ENCODE measurements around the gene IFT20.
"Not testable (repeated sequence)": the region's sequence is repeated elsewhere in the genome, so short reads cannot be mapped to it uniquely, and the experiment has no call there.

The IFT20 gene

GRCh38 chr17:28292878-28293277 lies 42.4 kb downstream of the IFT20 start:
- H3K36me3 ChIP-seq (ENCODE audit: control insufficient read depth, insufficient read depth, low read length, severe bottlenecking); H3K4me1 ChIP-seq (ENCODE audit: control insufficient read depth, insufficient read depth, low read length); H3K27me3 ChIP-seq (replicated peaks; ENCODE audit: control insufficient read depth, insufficient read depth, low read length); DNase-seq (ENCODE audit: low read depth); H3K4me3 ChIP-seq (ENCODE audit: low read length); H3K9ac ChIP-seq (ENCODE audit: low read length); H3K9me3 ChIP-seq (ENCODE audit: control insufficient read depth, low read length): not testable (repeated sequence)

GRCh38 chr17:28291780-28292330 lies 43.4 kb downstream of the IFT20 start:
- H3K4me3 ChIP-seq (ENCODE audit: low read length) = no peak overlapping the region
- H3K36me3 ChIP-seq (ENCODE audit: control insufficient read depth, insufficient read depth, low read length, severe bottlenecking) = no peaks in the 10 kb centered on the region
- H3K9me3 ChIP-seq (ENCODE audit: control insufficient read depth, low read length) = no peaks in the 10 kb centered on the region
- H3K4me1 ChIP-seq (ENCODE audit: control insufficient read depth, insufficient read depth, low read length) = no peaks in the 10 kb centered on the region
- DNase-seq (ENCODE audit: low read depth) = no peak
- no peak overlapping the region for H3K9ac ChIP-seq (ENCODE audit: low read length)
- H3K27me3 ChIP-seq (replicated peaks; ENCODE audit: control insufficient read depth, insufficient read depth, low read length) = no peaks in the 10 kb centered on the region

GRCh38 chr17:28290703-28291102 lies 44.6 kb downstream of the IFT20 start:
- H3K9me3 ChIP-seq (ENCODE audit: control insufficient read depth, low read length) = no peaks in the 10 kb centered on the region
- DNase-seq (ENCODE audit: low read depth) = no peak

DNA sequence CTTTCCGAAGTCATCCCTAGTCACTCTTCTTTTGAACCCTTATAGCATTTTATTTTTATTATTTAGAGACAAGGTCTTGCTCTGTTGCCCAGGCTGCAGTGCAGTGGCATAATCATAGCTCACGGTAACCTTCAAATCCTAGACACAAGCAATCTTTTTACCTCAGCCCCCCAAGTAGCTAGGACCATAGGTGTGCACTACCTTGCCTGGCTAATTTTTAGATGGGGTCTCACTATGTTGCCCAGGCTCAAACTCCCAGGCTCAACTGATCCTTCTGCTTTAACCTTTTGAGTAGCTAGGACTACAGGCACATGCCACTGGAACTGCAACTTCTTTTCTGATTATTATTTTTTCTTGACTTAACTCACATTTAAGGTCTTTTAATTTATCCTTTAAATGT lies 49.3 kb downstream of the IFT20 start:
- Histone ChIP-seq H3K4me3 (ENCODE audit: low read length) (no peak overlapping the region), H3K9me3 (ENCODE audit: control insufficient read depth, low read length) (no peaks in the 10 kb centered on the region), H3K36me3 (ENCODE audit: control insufficient read depth, insufficient read depth, low read length, severe bottlenecking) (no peaks in the 10 kb centered on the region), H3K27me3 (replicated peaks; ENCODE audit: control insufficient read depth, insufficient read depth, low read length) (no peaks in the 10 kb centered on the region), H3K9ac (ENCODE audit: low read length) (no peak overlapping the region), H3K4me1 (ENCODE audit: control insufficient read depth, insufficient read depth, low read length) (peaks cover 20% of the 10 kb centered on the region)
- DNase-seq (ENCODE audit: low read depth) = no peak

More at GRCh38 chr17:28290703-28291102, 44.6 kb downstream of the IFT20 start:
- H3K4me3 ChIP-seq (ENCODE audit: low read length) = no peak overlapping the region
- H3K4me1 ChIP-seq (ENCODE audit: control insufficient read depth, insufficient read depth, low read length) = no peaks in the 10 kb centered on the region
- H3K27me3 ChIP-seq (replicated peaks; ENCODE audit: control insufficient read depth, insufficient read depth, low read length) = no peaks in the 10 kb centered on the region
- no peak overlapping the region for H3K9ac ChIP-seq (ENCODE audit: low read length)
- H3K36me3 ChIP-seq (ENCODE audit: control insufficient read depth, insufficient read depth, low read length, severe bottlenecking) = no peaks in the 10 kb centered on the region

GRCh38 chr17:28282596-28282995 lies 52.7 kb downstream of the IFT20 start:
- no peaks in the 10 kb centered on the region for H3K36me3 ChIP-seq (ENCODE audit: control insufficient read depth, insufficient read depth, low read length, severe bottlenecking)
- no peaks in the 10 kb centered on the region for H3K9me3 ChIP-seq (ENCODE audit: control insufficient read depth, low read length)
- peak; percentile 72 for DNase-seq (ENCODE audit: low read depth)
- peak overlapping the region; percentile 60 for H3K9ac ChIP-seq (ENCODE audit: low read length)
- no peak overlapping the region for H3K4me3 ChIP-seq (ENCODE audit: low read length)
- no peaks in the 10 kb centered on the region for H3K27me3 ChIP-seq (replicated peaks; ENCODE audit: control insufficient read depth, insufficient read depth, low read length)
- H3K4me1 ChIP-seq (ENCODE audit: control insufficient read depth, insufficient read depth, low read length) = peaks cover 24% of the 10 kb centered on the region

GRCh38 chr17:28280826-28281225 lies 54.4 kb downstream of the IFT20 start:
- no peaks in the 10 kb centered on the region for H3K27me3 ChIP-seq (replicated peaks; ENCODE audit: control insufficient read depth, insufficient read depth, low read length)
- no peak overlapping the region for H3K4me3 ChIP-seq (ENCODE audit: low read length)
- no peaks in the 10 kb centered on the region for H3K9me3 ChIP-seq (ENCODE audit: control insufficient read depth, low read length)
- no peak overlapping the region for H3K9ac ChIP-seq (ENCODE audit: low read length)
- DNase-seq (ENCODE audit: low read depth) = no peak
- H3K4me1 ChIP-seq (ENCODE audit: control insufficient read depth, insufficient read depth, low read length) = peaks cover 24% of the 10 kb centered on the region
- no peaks in the 10 kb centered on the region for H3K36me3 ChIP-seq (ENCODE audit: control insufficient read depth, insufficient read depth, low read length, severe bottlenecking)

- DNase-seq (ENCODE audit: low read depth) = peak; percentile 32
- H3K4me3 ChIP-seq (ENCODE audit: low read length) = no peak overlapping the region
- no peaks in the 10 kb centered on the region for H3K27me3 ChIP-seq (replicated peaks; ENCODE audit: control insufficient read depth, insufficient read depth, low read length)
- H3K9ac ChIP-seq (ENCODE audit: low read length) = no peak overlapping the region
- no peaks in the 10 kb centered on the region for H3K9me3 ChIP-seq (ENCODE audit: control insufficient read depth, low read length)
- H3K36me3 ChIP-seq (ENCODE audit: control insufficient read depth, insufficient read depth, low read length, severe bottlenecking) = no peaks in the 10 kb centered on the region
- H3K4me1 ChIP-seq (ENCODE audit: control insufficient read depth, insufficient read depth, low read length) = peaks cover 24% of the 10 kb centered on the region
Observed at GRCh38 chr17:28279411-28279810, 55.9 kb downstream of the IFT20 start.
